ENCODE data around the gene CCNB2. TPM values are rescaled to one million over a fixed set of nuclear protein-coding genes. Genes with fewer than 3 reads are reported as not detected.

The CCNB2 gene
- 2.6 and 6.3 TPM in 2 replicates for total RNA-seq

DNA sequence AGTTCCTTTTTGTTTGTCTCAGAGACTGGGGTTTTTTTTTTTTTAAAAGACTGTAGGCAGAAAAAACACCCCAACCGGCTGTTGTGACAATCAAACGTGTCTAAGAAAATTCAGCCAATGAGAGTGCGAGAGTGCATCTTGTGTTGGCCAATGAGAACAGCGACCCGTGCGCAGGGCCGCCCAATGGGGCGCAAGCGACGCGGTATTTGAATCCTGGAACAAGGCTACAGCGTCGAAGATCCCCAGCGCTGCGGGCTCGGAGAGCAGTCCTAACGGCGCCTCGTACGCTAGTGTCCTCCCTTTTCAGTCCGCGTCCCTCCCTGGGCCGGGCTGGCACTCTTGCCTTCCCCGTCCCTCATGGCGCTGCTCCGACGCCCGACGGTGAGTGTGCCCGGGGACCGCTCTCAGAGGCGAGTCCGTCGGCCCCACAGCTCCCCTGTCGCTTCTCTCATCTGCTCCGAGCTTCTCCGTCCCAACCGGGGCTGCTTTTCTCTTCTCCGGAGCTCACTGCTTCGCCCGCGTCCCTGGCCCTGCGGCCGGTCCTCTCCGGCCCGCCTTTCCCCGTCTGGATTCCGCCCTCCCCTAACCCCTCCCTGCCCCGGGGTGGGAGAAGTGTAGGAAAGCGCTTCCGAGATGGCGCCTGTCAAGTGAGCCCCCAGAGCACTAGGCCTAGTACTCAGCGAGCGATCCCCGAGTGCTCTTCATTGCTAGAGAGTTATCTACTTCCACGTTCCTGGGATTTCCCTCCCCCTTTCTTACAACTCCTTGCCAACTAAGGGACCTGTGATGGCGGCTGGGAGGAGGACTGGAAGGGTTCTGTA, at the start of gene CCNB2:
Gene CCNB2 (plus strand): TSS at position 235 of the 821 bp plus-strand sequence. CDS start 123 bp downstream, at position 358.

Other genes starting within 250 kb of the CCNB2 start
- gene SLTM, start 171.5 kb upstream of the CCNB2 start, total RNA-seq = 51.6 and 55.2 TPM in 2 replicates
- 11.1 and 16.8 TPM in 2 replicates for gene RNF111, start 117.5 kb upstream of the CCNB2 start, total RNA-seq
- not detected in 2 replicates for gene LDHAL6B, start 101.7 kb downstream of the CCNB2 start, total RNA-seq